ENCODE data around the gene IGSF21. TPM values are rescaled to one million over a fixed set of nuclear protein-coding genes. Genes with fewer than 3 reads are reported as not detected.
A peak's percentile ranks its signal among the peaks of the same experiment; 100 is the strongest.

Gene IGSF21
- total and polyA plus RNA-seq, 2 of the 8 experiments (the other 6 are each of a cell fraction or from before 2014, with no cell fraction given), result 22.5 to 28.5 TPM

DNA sequence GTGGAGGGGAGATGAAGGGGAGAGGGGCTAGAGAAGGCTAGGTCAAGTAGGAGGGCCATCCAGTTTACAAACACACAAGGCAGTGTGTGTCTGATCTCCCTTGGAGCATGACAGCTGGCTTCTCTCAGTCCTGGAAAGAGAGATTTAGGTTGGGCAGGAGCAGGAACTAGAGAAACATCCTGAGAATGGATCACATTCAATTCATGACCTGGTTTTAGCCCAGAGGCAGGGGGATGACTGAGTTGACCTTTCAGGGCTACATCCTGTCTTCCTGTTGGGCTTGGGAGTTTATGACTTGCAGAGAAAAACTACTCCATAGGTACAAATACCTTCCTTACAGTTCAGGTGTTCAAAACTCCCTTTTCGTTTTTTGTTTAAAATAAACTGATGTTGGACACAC lies 97.0 kb downstream of the IGSF21 start:
- FAIRE-seq, result no peak
- peaks cover 5 to 12% (median 9%) of the 10 kb centered on the region in 4 experiments for H3K4me1 ChIP-seq (replicated peaks in 1 of 4; ENCODE audit: control insufficient read depth in 3 of 4, insufficient read depth in 4 of 4, low read length in 3 of 4)
- CTCF ChIA-PET (ENCODE audit: partially characterized antibody), result interaction anchor here (0.6 to 1.5 kb wide), 2 partner anchors 13 to 321 kb away, joined by 3 to 7 read pairs; no protein-coding TSS in a partner anchor

More for the DNA sequence above, 97.0 kb downstream of the IGSF21 start:
- no peak overlapping the region for H3K23ac ChIP-seq (ENCODE audit: insufficient read length)
- no peak for DNase-seq (ENCODE audit: low read depth in 1 of 2, low spot score in 2 of 2)
- H2BK120ac ChIP-seq (replicated peaks; ENCODE audit: low read depth, low read length), result no peak overlapping the region
- POLR2A ChIA-PET (ENCODE audit: partially characterized antibody), result no interaction called here
- no peak overlapping the region for H2BK12ac ChIP-seq (ENCODE audit: low read depth, low read length)
- no peak overlapping the region for H2AK5ac ChIP-seq (ENCODE audit: low read depth, low read length)
- H2BK5ac ChIP-seq (ENCODE audit: low read depth, low read length), result no peak overlapping the region
- 71% methylated on average over 1 of the region's 1 CpG; no CpG with 5 or more reads in 1 of the 2 experiments for WGBS, 2 experiments (ENCODE audit: extremely low coverage in 1 of 2, insufficient coverage in 1 of 2, insufficient read length in 1 of 2, insufficient replicate concordance in 2 of 2, low coverage in 1 of 2, low lambda C conversion rate in 2 of 2, missing lambda C conversion rate in 1 of 2)
- no peaks in the 10 kb centered on the region for H3K27me3 ChIP-seq (replicated peaks in 1 of 4; ENCODE audit: control insufficient read depth in 3 of 4, extremely low read depth in 1 of 4, insufficient read depth in 3 of 4, low read length in 3 of 4)
- H4K5ac ChIP-seq (ENCODE audit: insufficient read length, low read depth, low read length), result no peak overlapping the region
- no peak overlapping the region for H3K9ac ChIP-seq (replicated peaks in 1 of 4; ENCODE audit: extremely low read depth in 1 of 4, low read depth in 3 of 4, low read length in 3 of 4)
- H2AFZ ChIP-seq (ENCODE audit: low read length), result no peak overlapping the region
- no peak overlapping the region for H4K8ac ChIP-seq (ENCODE audit: extremely low read depth, insufficient read depth, low read length)
- no peaks in the 10 kb centered on the region for H3K36me3 ChIP-seq (ENCODE audit: control insufficient read depth in 2 of 4, insufficient read depth in 4 of 4, low read length in 3 of 4)
- no peak overlapping the region for H3K4me3 ChIP-seq (ENCODE audit: extremely low read depth in 1 of 4, insufficient read depth in 2 of 4, low read depth in 3 of 4, low read length in 4 of 4)
- H4K91ac ChIP-seq (replicated peaks; ENCODE audit: insufficient read length, low read length), result no peak overlapping the region
- 0 out of 2 replicates have a peak overlapping the region, but pooled peaks have one; percentile 10 for H2BK15ac ChIP-seq (ENCODE audit: low read length)
- H2BK20ac ChIP-seq (ENCODE audit: low read length), result no peak overlapping the region
- no peaks in the 10 kb centered on the region for H3K79me2 ChIP-seq (ENCODE audit: control insufficient read depth in 1 of 2, insufficient read depth in 2 of 2, low read length in 2 of 2)
- no peak overlapping the region for H3K27ac ChIP-seq (ENCODE audit: low read depth, low read length)
- H3K18ac ChIP-seq (ENCODE audit: extremely low read depth, low read length), result no peak overlapping the region
- no peak overlapping the region for H3K14ac ChIP-seq (ENCODE audit: insufficient read length)
- no peaks in the 10 kb centered on the region for H3K79me1 ChIP-seq (ENCODE audit: low read depth, low read length)
- no peak overlapping the region for H3K4ac ChIP-seq (replicated peaks; ENCODE audit: insufficient read length, low read depth, low read length)
- TF ChIP-seq, protein P1, sequence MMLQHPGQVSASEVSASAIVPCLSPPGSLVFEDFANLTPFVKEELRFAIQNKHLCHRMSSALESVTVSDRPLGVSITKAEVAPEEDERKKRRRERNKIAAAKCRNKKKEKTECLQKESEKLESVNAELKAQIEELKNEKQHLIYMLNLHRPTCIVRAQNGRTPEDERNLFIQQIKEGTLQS (IDR thresholded peaks at IDR 0.05; ENCODE audit: insufficient read depth, low read depth, low read length), result no peak
- TF ChIP-seq HDAC2 (IDR thresholded peaks at IDR 0.05; ENCODE audit: borderline replicate concordance in 1 of 2, low read depth in 2 of 2, low read length in 2 of 2) (no peak), BCL11A (IDR thresholded peaks at IDR 0.05; ENCODE audit: low read depth in 2 of 2, low read length in 2 of 2) (no peak), TAF1 (IDR thresholded peaks at IDR 0.05; ENCODE audit: low read depth, low read length) (no peak), SUZ12 (IDR thresholded peaks at IDR 0.05; ENCODE audit: low read length) (no peak), ASH2L (IDR thresholded peaks at IDR 0.05; ENCODE audit: low read length) (no peak), SRF (IDR thresholded peaks at IDR 0.05; ENCODE audit: low read depth, low read length) (no peak)
- H3K56ac ChIP-seq (replicated peaks; ENCODE audit: insufficient read length, low read depth, low read length), result no peak overlapping the region
- no peaks in the 10 kb centered on the region for H3K23me2 ChIP-seq (ENCODE audit: low read depth, low read length)
- no peaks in the 10 kb centered on the region for H3K9me3 ChIP-seq (ENCODE audit: insufficient read depth in 2 of 2, low read depth in 1 of 2, low read length in 1 of 2)
- no peaks in the 10 kb centered on the region for H4K20me1 ChIP-seq (replicated peaks in 1 of 2; ENCODE audit: control insufficient read depth in 1 of 2, insufficient read depth in 2 of 2, low read length in 2 of 2)
- H3K4me2 ChIP-seq (ENCODE audit: insufficient read depth in 1 of 2, low read depth in 2 of 2, low read length in 2 of 2), result no peak overlapping the region
